Body of pancreas (tissue), 4 donors: ENCODE data around the gene PRSS33.

Experiments used
- POLR2A ChIP-seq, 3 donors: fragments of 450-650 bp; IDR thresholded peaks; one replicate each; pipeline ENCODE4 v1.6.1; 2016; ENCODE audit warnings: antibody characterized with exemption in 3 of 3, mild to moderate bottlenecking in 2 of 3
- TF ChIP-seq, protein P1 (sequence below), 7 experiments: fragments of 450-650 bp in 4 of 7; fragments of 200-600 bp in 3 of 7; sonication (generic) in 3 of 7; IDR thresholded peaks; one replicate each; pipeline ENCODE4 v1.5.1; 2016 to 2019; ENCODE audit warnings: antibody characterized with exemption in 7 of 7

DNA sequence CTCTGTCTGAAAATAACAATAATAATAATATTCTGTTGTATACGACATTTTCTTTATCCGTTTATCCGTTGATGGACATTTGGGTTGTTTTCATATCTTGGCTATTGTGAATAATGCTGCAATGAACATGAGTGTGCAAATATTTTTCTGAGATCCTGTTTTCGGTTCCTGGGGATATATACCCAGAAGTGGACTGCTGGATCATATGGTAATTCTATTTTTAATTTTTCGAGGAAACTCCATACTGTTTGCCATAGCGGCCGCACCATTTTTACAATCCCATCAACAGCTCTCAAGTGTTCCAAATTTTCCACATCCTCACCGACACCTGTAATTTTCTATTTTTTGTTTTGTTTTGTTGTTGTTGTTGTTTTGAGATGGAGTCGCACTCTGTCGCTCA, 5.6 kb upstream of the PRSS33 start:
- TF ChIP-seq, protein P1, sequence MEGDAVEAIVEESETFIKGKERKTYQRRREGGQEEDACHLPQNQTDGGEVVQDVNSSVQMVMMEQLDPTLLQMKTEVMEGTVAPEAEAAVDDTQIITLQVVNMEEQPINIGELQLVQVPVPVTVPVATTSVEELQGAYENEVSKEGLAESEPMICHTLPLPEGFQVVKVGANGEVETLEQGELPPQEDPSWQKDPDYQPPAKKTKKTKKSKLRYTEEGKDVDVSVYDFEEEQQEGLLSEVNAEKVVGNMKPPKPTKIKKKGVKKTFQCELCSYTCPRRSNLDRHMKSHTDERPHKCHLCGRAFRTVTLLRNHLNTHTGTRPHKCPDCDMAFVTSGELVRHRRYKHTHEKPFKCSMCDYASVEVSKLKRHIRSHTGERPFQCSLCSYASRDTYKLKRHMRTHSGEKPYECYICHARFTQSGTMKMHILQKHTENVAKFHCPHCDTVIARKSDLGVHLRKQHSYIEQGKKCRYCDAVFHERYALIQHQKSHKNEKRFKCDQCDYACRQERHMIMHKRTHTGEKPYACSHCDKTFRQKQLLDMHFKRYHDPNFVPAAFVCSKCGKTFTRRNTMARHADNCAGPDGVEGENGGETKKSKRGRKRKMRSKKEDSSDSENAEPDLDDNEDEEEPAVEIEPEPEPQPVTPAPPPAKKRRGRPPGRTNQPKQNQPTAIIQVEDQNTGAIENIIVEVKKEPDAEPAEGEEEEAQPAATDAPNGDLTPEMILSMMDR (IDR thresholded peaks at IDR 0.05), result no peak
- TF ChIP-seq POLR2A (IDR thresholded peaks at IDR 0.05), result no peak
